WTC11 (cell line): Measurements from ENCODE around the gene AGXT. TPM values are rescaled to one million over a fixed set of nuclear protein-coding genes. Genes with fewer than 3 reads are reported as not detected.

Experiments used
- ATAC-seq: fragments of 200-7000 bp; cut with Tn5 transposase; 2 replicates; pipeline ENCODE4 v1.10.0; 2021; ENCODE audit warnings: mild to moderate bottlenecking, moderate library complexity
- CTCF ChIA-PET: fragments of 300-600 bp; sonication (Branson Sonifier 250); formaldehyde crosslinking; loops from one replicate; lab custom pipeline; 2021; ENCODE audit warnings: antibody characterized with exemption; lab: Charles Lee
- POLR2A ChIA-PET: fragments of 350-600 bp; sonication (Branson Sonifier 250); formaldehyde crosslinking; loops from one replicate; lab custom pipeline; 2021; ENCODE audit warnings: antibody characterized with exemption; lab: Charles Lee
- DNase-seq: peaks from one replicate; pipeline ENCODE4 v3.0.0; 2021; ENCODE audit warnings: low spot score
- H3K27ac Mint-ChIP-seq: 2 replicates; pipeline ENCODE4 v1.8.0; 2021; ENCODE audit warnings: mixed read lengths
- H3K27me3 Mint-ChIP-seq: 2 replicates; pipeline ENCODE4 v1.8.0; 2021; ENCODE audit warnings: low read depth, mild to moderate bottlenecking, moderate library complexity, mixed read lengths
- H3K36me3 Mint-ChIP-seq: 2 replicates; pipeline ENCODE4 v1.8.0; 2021; ENCODE audit warnings: mixed read lengths
- H3K4me1 Mint-ChIP-seq: 2 replicates; pipeline ENCODE4 v1.8.0; 2022; ENCODE audit warnings: mixed read lengths
- H3K4me3 Mint-ChIP-seq: 2 replicates; pipeline ENCODE4 v1.8.0; 2021; ENCODE audit warnings: mild to moderate bottlenecking, moderate library complexity, mixed read lengths
- H3K9me3 Mint-ChIP-seq: 2 replicates; pipeline ENCODE4 v1.8.0; 2021; ENCODE audit warnings: mixed read lengths
- CREB1 ChIP-seq: sonication (generic); formaldehyde crosslinking; IDR thresholded peaks from 2 replicates; pipeline ENCODE4 v1.8.0; 2023; ENCODE audit warnings: mild to moderate bottlenecking, missing genetic modification reagents
- ESRRA ChIP-seq: sonication (generic); formaldehyde crosslinking; IDR thresholded peaks from 2 replicates; pipeline ENCODE4 v1.8.1; 2022; ENCODE audit warnings: mild to moderate bottlenecking, missing genetic modification reagents, borderline replicate concordance
- FOXJ3 ChIP-seq: sonication (generic); formaldehyde crosslinking; IDR thresholded peaks from 2 replicates; pipeline ENCODE4 v1.9.0; 2021; ENCODE audit warnings: missing genetic modification reagents, mild to moderate bottlenecking, borderline replicate concordance
- GRHL2 ChIP-seq: fragments of 250-450 bp; sonication (Bioruptor Pico); IDR thresholded peaks from 2 replicates; pipeline ENCODE4 v1.8.0; 2022; ENCODE audit warnings: mild to moderate bottlenecking, moderate library complexity; ENCODE audit not compliant: insufficient replicate concordance, severe bottlenecking
- HMGA2 ChIP-seq: fragments of 250-450 bp; sonication (Bioruptor Pico); IDR thresholded peaks from 2 replicates; pipeline ENCODE4 v1.4.0; 2021; ENCODE audit warnings: mild to moderate bottlenecking, moderate library complexity
- JUN ChIP-seq: sonication (generic); formaldehyde crosslinking; IDR thresholded peaks from 2 replicates; pipeline ENCODE4 v1.8.0; 2023; ENCODE audit warnings: mild to moderate bottlenecking, missing genetic modification reagents
- OVOL2 ChIP-seq: fragments of 250-450 bp; sonication (Bioruptor Pico); IDR thresholded peaks from 2 replicates; pipeline ENCODE4 v1.9.0; 2021; ENCODE audit warnings: mild to moderate bottlenecking, borderline replicate concordance
- SMAD3 ChIP-seq: sonication (generic); formaldehyde crosslinking; IDR thresholded peaks from 2 replicates; pipeline ENCODE4 v1.8.0; 2022; ENCODE audit warnings: missing genetic modification reagents, mild to moderate bottlenecking, borderline replicate concordance
- SMAD4 ChIP-seq: sonication (generic); formaldehyde crosslinking; IDR thresholded peaks from 2 replicates; pipeline ENCODE4 v1.8.0; 2022; ENCODE audit warnings: mild to moderate bottlenecking, missing genetic modification reagents
- TEAD1 ChIP-seq: sonication (generic); formaldehyde crosslinking; IDR thresholded peaks from 2 replicates; pipeline ENCODE4 v1.8.0; 2022; ENCODE audit warnings: mild to moderate bottlenecking, missing genetic modification reagents
- TP53 ChIP-seq: sonication (generic); formaldehyde crosslinking; IDR thresholded peaks from 2 replicates; pipeline ENCODE4 v1.8.1; 2023; ENCODE audit warnings: mild to moderate bottlenecking, missing genetic modification reagents
- ZNF423 ChIP-seq: fragments of 250-450 bp; sonication (Bioruptor Pico); IDR thresholded peaks from 2 replicates; pipeline ENCODE4 v2.1.2; 2022; ENCODE audit warnings: mild to moderate bottlenecking, moderate library complexity
- total RNA-seq: library from RNA; stranded (reverse); gene quantifications from 3 replicates; pipeline ENCODE4 v1.2.3, GENCODE V29; 2021
- TF ChIP-seq, protein P1 (sequence below): sonication (generic); formaldehyde crosslinking; IDR thresholded peaks from 2 replicates; pipeline ENCODE4 v1.8.1; 2022; ENCODE audit warnings: low read depth, mild to moderate bottlenecking, moderate library complexity, missing genetic modification reagents, borderline replicate concordance
- TF ChIP-seq, protein P2 (sequence below): fragments of 250-450 bp; sonication (Bioruptor Pico); IDR thresholded peaks from 2 replicates; pipeline ENCODE4 v1.9.0; 2021; ENCODE audit warnings: mild to moderate bottlenecking
- TF ChIP-seq, protein P3 (sequence below): sonication (generic); formaldehyde crosslinking; IDR thresholded peaks from 2 replicates; pipeline ENCODE4 v1.8.1; 2023; ENCODE audit warnings: mild to moderate bottlenecking, missing genetic modification reagents, moderate library complexity
- TF ChIP-seq, protein P4 (sequence below): sonication (generic); formaldehyde crosslinking; IDR thresholded peaks from 2 replicates; pipeline ENCODE4 v1.8.0; 2022; ENCODE audit warnings: mild to moderate bottlenecking, missing genetic modification reagents
- TF ChIP-seq, protein P5 (sequence below): sonication (generic); formaldehyde crosslinking; IDR thresholded peaks from 2 replicates; pipeline ENCODE4 v1.8.1; 2022; ENCODE audit warnings: missing genetic modification reagents, borderline replicate concordance
- TF ChIP-seq, protein P6 (sequence below): sonication (generic); formaldehyde crosslinking; IDR thresholded peaks from 2 replicates; pipeline ENCODE4 v1.8.1; 2022; ENCODE audit warnings: low read depth, missing genetic modification reagents, borderline replicate concordance
- TF ChIP-seq, protein P7 (sequence below): fragments of 250-450 bp; sonication (Bioruptor Pico); IDR thresholded peaks from 2 replicates; pipeline ENCODE4 v1.9.0; 2021; ENCODE audit warnings: moderate library complexity, mild to moderate bottlenecking, inconsistent platforms, borderline replicate concordance
- TF ChIP-seq, protein P8 (sequence below): fragments of 250-450 bp; sonication (Bioruptor Pico); IDR thresholded peaks from 2 replicates; pipeline ENCODE4 v1.8.0; 2021; ENCODE audit warnings: mild to moderate bottlenecking

The AGXT gene
- total RNA-seq, 1 experiment from 2014 or later = 0.24 TPM

DNA sequence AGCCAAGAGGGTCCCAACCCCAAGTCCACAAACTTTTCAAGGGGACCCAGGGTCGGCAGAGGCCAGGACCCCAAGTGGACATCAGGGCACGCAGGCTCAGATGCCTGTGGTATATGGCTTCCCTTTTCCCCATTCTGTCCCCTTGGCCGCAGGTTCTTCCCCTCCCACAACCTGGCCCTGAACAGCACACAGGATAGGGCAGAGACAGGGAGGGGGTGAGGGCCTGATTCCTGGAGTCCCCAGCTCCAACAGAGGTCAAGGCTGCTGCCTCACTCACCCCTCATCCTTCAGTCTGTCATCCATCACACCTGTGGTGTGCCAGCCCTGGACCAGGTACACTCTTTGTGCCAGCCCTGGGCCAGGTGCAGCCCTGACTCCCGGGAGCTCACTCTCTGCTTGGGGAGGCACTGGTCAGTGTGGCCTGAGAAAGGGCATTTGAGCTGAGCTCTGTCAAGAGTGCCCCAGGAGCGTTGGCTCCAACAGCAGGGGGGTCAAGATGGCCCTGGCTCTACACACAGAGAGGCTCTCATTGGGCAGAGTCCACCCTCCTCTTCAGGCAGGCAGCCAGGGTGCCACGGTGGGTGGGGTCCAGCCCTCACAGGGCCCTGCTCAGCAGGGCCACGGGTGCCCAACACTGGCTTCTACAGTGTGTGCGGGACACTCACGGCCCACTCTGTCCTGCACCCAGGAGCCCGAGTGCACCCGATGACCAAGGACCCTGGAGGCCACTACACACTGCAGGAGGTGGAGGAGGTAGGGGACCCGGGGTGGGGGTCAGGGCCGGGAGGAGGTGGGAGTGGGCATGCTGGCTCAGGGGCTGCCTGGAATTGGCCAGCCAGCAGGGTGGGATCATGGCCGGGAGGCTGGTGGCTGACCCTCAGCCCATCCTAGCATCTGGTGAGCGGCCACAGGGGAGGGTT lies 1.6 kb downstream of the AGXT start (continued):
- TF ChIP-seq, protein P1, sequence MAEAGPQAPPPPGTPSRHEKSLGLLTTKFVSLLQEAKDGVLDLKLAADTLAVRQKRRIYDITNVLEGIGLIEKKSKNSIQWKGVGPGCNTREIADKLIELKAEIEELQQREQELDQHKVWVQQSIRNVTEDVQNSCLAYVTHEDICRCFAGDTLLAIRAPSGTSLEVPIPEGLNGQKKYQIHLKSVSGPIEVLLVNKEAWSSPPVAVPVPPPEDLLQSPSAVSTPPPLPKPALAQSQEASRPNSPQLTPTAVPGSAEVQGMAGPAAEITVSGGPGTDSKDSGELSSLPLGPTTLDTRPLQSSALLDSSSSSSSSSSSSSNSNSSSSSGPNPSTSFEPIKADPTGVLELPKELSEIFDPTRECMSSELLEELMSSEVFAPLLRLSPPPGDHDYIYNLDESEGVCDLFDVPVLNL (CRISPR knock-in tag) = no peak
- TF ChIP-seq GRHL2 (no peak), FOXJ3 (CRISPR knock-in tag) (no peak)

DNA sequence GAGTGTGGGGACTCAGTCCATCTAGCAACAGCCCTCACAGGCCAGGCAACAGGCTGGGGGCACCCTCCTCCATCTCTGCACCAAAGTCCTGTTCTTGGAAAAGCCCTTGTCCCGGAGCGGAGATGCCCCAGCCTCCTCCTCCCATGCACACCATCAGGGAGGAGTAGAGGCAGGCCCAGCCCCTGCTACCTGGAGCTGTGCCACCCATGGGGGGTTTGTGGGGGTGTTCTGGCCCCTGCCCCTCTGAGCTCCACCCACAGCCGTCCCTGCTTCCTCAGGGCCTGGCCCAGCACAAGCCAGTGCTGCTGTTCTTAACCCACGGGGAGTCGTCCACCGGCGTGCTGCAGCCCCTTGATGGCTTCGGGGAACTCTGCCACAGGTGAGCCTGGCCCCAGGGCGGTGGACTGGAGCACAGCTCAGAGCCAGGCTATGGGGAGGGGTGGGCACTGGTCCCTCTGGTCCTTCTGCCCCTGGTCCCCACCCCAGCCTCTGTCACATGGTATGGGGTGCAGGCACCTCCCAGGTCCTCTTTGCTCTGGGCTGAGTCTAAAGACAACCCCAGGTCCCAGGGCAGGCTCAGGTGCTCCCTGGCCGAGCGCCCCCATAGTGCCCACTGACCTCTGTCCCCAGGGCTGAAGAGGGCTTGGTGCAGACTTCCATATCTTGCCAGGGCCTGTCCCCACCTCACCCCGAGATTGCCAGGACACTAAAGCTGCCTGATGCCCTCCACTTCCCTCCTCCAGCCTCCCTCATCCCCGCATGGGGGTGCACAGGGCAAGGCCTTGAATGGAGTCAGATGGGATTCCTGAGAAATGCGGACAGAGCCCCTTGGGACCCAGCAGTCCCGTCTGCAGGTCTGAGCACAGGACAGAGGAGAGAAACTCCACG lies 2.7 kb downstream of the AGXT start:
- DNase-seq (no peak), ATAC-seq (no peak)
- CTCF ChIA-PET = no interaction called here
- Mint-ChIP-seq H3K4me3 (no peak overlapping the region), H3K36me3 (no peaks in the 10 kb centered on the region), H3K4me1 (no peaks in the 10 kb centered on the region), H3K9me3 (no peaks in the 10 kb centered on the region), H3K27ac (0 out of 2 replicates have a peak overlapping the region, but pooled peaks have one; percentile 32), H3K27me3 (no peaks in the 10 kb centered on the region)
- POLR2A ChIA-PET = interaction anchor here (0.6 kb wide), 1 partner anchor 483 kb away, joined by 3 read pairs; no protein-coding TSS in a partner anchor
- TF ChIP-seq, protein P2, sequence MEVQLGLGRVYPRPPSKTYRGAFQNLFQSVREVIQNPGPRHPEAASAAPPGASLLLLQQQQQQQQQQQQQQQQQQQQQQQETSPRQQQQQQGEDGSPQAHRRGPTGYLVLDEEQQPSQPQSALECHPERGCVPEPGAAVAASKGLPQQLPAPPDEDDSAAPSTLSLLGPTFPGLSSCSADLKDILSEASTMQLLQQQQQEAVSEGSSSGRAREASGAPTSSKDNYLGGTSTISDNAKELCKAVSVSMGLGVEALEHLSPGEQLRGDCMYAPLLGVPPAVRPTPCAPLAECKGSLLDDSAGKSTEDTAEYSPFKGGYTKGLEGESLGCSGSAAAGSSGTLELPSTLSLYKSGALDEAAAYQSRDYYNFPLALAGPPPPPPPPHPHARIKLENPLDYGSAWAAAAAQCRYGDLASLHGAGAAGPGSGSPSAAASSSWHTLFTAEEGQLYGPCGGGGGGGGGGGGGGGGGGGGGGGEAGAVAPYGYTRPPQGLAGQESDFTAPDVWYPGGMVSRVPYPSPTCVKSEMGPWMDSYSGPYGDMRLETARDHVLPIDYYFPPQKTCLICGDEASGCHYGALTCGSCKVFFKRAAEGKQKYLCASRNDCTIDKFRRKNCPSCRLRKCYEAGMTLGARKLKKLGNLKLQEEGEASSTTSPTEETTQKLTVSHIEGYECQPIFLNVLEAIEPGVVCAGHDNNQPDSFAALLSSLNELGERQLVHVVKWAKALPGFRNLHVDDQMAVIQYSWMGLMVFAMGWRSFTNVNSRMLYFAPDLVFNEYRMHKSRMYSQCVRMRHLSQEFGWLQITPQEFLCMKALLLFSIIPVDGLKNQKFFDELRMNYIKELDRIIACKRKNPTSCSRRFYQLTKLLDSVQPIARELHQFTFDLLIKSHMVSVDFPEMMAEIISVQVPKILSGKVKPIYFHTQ (CRISPR knock-in tag) = no peak
- TF ChIP-seq TEAD1 (CRISPR knock-in tag) (no peak), SMAD3 (CRISPR knock-in tag) (no peak), TP53 (CRISPR knock-in tag) (no peak), OVOL2 (CRISPR knock-in tag) (no peak), SMAD4 (no peak), CREB1 (CRISPR knock-in tag) (no peak), HMGA2 (CRISPR knock-in tag) (no peak), ZNF423 (CRISPR knock-in tag) (no peak), JUN (CRISPR knock-in tag) (no peak), ESRRA (CRISPR knock-in tag) (no peak)
- TF ChIP-seq, protein P3, sequence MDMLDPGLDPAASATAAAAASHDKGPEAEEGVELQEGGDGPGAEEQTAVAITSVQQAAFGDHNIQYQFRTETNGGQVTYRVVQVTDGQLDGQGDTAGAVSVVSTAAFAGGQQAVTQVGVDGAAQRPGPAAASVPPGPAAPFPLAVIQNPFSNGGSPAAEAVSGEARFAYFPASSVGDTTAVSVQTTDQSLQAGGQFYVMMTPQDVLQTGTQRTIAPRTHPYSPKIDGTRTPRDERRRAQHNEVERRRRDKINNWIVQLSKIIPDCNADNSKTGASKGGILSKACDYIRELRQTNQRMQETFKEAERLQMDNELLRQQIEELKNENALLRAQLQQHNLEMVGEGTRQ = no peak
- TF ChIP-seq, protein P4, sequence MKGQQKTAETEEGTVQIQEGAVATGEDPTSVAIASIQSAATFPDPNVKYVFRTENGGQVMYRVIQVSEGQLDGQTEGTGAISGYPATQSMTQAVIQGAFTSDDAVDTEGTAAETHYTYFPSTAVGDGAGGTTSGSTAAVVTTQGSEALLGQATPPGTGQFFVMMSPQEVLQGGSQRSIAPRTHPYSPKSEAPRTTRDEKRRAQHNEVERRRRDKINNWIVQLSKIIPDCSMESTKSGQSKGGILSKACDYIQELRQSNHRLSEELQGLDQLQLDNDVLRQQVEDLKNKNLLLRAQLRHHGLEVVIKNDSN = no peak
- TF ChIP-seq, protein P5, sequence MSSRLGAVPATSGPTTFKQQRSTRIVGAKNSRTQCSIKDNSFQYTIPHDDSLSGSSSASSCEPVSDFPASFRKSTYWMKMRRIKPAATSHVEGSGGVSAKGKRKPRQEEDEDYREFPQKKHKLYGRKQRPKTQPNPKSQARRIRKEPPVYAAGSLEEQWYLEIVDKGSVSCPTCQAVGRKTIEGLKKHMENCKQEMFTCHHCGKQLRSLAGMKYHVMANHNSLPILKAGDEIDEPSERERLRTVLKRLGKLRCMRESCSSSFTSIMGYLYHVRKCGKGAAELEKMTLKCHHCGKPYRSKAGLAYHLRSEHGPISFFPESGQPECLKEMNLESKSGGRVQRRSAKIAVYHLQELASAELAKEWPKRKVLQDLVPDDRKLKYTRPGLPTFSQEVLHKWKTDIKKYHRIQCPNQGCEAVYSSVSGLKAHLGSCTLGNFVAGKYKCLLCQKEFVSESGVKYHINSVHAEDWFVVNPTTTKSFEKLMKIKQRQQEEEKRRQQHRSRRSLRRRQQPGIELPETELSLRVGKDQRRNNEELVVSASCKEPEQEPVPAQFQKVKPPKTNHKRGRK = no peak
- TF ChIP-seq, protein P6, sequence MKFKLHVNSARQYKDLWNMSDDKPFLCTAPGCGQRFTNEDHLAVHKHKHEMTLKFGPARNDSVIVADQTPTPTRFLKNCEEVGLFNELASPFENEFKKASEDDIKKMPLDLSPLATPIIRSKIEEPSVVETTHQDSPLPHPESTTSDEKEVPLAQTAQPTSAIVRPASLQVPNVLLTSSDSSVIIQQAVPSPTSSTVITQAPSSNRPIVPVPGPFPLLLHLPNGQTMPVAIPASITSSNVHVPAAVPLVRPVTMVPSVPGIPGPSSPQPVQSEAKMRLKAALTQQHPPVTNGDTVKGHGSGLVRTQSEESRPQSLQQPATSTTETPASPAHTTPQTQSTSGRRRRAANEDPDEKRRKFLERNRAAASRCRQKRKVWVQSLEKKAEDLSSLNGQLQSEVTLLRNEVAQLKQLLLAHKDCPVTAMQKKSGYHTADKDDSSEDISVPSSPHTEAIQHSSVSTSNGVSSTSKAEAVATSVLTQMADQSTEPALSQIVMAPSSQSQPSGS (CRISPR knock-in tag) = no peak
- TF ChIP-seq, protein P7, sequence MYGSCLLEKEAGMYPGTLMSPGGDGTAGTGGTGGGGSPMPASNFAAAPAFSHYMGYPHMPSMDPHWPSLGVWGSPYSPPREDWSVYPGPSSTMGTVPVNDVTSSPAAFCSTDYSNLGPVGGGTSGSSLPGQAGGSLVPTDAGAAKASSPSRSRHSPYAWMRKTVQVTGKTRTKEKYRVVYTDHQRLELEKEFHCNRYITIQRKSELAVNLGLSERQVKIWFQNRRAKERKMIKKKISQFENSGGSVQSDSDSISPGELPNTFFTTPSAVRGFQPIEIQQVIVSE (CRISPR knock-in tag) = no peak
- TF ChIP-seq, protein P8, sequence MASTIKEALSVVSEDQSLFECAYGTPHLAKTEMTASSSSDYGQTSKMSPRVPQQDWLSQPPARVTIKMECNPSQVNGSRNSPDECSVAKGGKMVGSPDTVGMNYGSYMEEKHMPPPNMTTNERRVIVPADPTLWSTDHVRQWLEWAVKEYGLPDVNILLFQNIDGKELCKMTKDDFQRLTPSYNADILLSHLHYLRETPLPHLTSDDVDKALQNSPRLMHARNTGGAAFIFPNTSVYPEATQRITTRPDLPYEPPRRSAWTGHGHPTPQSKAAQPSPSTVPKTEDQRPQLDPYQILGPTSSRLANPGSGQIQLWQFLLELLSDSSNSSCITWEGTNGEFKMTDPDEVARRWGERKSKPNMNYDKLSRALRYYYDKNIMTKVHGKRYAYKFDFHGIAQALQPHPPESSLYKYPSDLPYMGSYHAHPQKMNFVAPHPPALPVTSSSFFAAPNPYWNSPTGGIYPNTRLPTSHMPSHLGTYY = no peak
